Left ventricle myocardium inferior (tissue), 1 donor: ENCODE data around the gene SLC1A2. TPM values are rescaled to one million over a fixed set of nuclear protein-coding genes. Genes with fewer than 3 reads are reported as not detected.

ENCODE experiments used
- DNase-seq: peaks from one replicate; pipeline ENCODE4 v3.0.0-alpha.2; 2020
- H3K27ac ChIP-seq: fragments of 200-600 bp; replicated peaks from 2 replicates; pipeline ENCODE4 v1.8.0; 2021
- H3K27me3 ChIP-seq: fragments of 200-600 bp; 2 replicates; pipeline ENCODE4 v1.8.0; 2021; ENCODE audit warnings: low read depth
- H3K36me3 ChIP-seq: fragments of 200-600 bp; 2 replicates; pipeline ENCODE4 v1.8.0; 2021
- H3K4me1 ChIP-seq: fragments of 200-600 bp; 2 replicates; pipeline ENCODE4 v1.8.0; 2021
- H3K4me3 ChIP-seq: fragments of 200-600 bp; 2 replicates; pipeline ENCODE4 v1.8.0; 2021; ENCODE audit warnings: mild to moderate bottlenecking, moderate library complexity
- H3K9me3 ChIP-seq: fragments of 200-600 bp; replicated peaks from 2 replicates; pipeline ENCODE4 v1.8.0; 2021
- CTCF ChIP-seq: fragments of 200-600 bp; IDR thresholded peaks from 2 replicates; pipeline ENCODE4 v1.8.0; 2021; ENCODE audit warnings: antibody characterized with exemption, mild to moderate bottlenecking, borderline replicate concordance
- intact Hi-C: fragments of 100-400 bp; cut with micrococcal nuclease; formaldehyde crosslinking; loops from one replicate; pipeline ENCODE4 v1.11.0; 2022
- total RNA-seq: library from RNA; stranded (reverse); fragmentation: NEBNext Ultra II Directional; extraction: Animal tissue kit (Norgen Biotek cat#: 25700); gene quantifications from one replicate; pipeline ENCODE4 v1.2.1, GENCODE V29; 2021
- donor health status: DM: no; HTN: yes; CAD: no; lungs with severe emphysema.

Gene SLC1A2
- total RNA-seq, 1 donor from 2014 or later: 8.4 TPM

GRCh38 chr11:35313760-35314153, 105.6 kb downstream of the SLC1A2 start:
- no peak for DNase-seq
- no peak for TF ChIP-seq CTCF
- Histone ChIP-seq H3K36me3 (no peaks in the 10 kb centered on the region), H3K27me3 (no peaks in the 10 kb centered on the region), H3K4me1 (peaks cover 12% of the 10 kb centered on the region), H3K9me3 (no peaks in the 10 kb centered on the region), H3K27ac (no peak overlapping the region), H3K4me3 (no peak overlapping the region)
- intact Hi-C loops: no loop called here

GRCh38 chr11:35313066-35313759, 106.1 kb downstream of the SLC1A2 start:
- no peaks in the 10 kb centered on the region for H3K9me3 ChIP-seq
- no peak overlapping the region for H3K4me3 ChIP-seq
- intact Hi-C loops: no loop called here
- H3K27me3 ChIP-seq: no peaks in the 10 kb centered on the region
- H3K36me3 ChIP-seq: no peaks in the 10 kb centered on the region
- H3K4me1 ChIP-seq: peaks cover 6% of the 10 kb centered on the region
- no peak for DNase-seq
- no peak overlapping the region for H3K27ac ChIP-seq
- TF ChIP-seq CTCF: no peak

GRCh38 chr11:35311331-35311730, 108.0 kb downstream of the SLC1A2 start:
- Histone ChIP-seq H3K4me1 (no peaks in the 10 kb centered on the region), H3K9me3 (no peaks in the 10 kb centered on the region), H3K27ac (no peak overlapping the region), H3K27me3 (no peaks in the 10 kb centered on the region), H3K4me3 (no peak overlapping the region), H3K36me3 (no peaks in the 10 kb centered on the region)
- no peak for DNase-seq
- intact Hi-C loops: no loop called here
- TF ChIP-seq CTCF: no peak

- H3K27ac ChIP-seq: no peak overlapping the region
- no peak for DNase-seq
These were observed 111.2 kb downstream of the SLC1A2 start for GRCh38 chr11:35308157-35308556.

GRCh38 chr11:35307221-35307621, 112.1 kb downstream of the SLC1A2 start:
- TF ChIP-seq CTCF: no peak
- Histone ChIP-seq H3K27ac (no peak overlapping the region), H3K9me3 (no peaks in the 10 kb centered on the region), H3K4me1 (peaks cover 4% of the 10 kb centered on the region), H3K36me3 (no peaks in the 10 kb centered on the region), H3K27me3 (no peaks in the 10 kb centered on the region), H3K4me3 (no peak overlapping the region)
- intact Hi-C loops: no loop called here
- DNase-seq: no peak

More at GRCh38 chr11:35308157-35308556, 111.2 kb downstream of the SLC1A2 start:
- Histone ChIP-seq H3K9me3 (no peaks in the 10 kb centered on the region), H3K4me3 (no peak overlapping the region), H3K27me3 (no peaks in the 10 kb centered on the region), H3K4me1 (peaks cover 4% of the 10 kb centered on the region), H3K36me3 (no peaks in the 10 kb centered on the region)
- intact Hi-C loops: no loop called here
- no peak for TF ChIP-seq CTCF
